Islet of Langerhans (tissue), 1 donor: ENCODE results near the gene ANGPTL2.

Experiments
- FAIRE-seq: peaks from one replicate; lab custom pipeline; 2011; peaks lifted over from hg19 to GRCh38; lab: Jason Lieb, UNC

ANGPTL2 gene

DNA sequence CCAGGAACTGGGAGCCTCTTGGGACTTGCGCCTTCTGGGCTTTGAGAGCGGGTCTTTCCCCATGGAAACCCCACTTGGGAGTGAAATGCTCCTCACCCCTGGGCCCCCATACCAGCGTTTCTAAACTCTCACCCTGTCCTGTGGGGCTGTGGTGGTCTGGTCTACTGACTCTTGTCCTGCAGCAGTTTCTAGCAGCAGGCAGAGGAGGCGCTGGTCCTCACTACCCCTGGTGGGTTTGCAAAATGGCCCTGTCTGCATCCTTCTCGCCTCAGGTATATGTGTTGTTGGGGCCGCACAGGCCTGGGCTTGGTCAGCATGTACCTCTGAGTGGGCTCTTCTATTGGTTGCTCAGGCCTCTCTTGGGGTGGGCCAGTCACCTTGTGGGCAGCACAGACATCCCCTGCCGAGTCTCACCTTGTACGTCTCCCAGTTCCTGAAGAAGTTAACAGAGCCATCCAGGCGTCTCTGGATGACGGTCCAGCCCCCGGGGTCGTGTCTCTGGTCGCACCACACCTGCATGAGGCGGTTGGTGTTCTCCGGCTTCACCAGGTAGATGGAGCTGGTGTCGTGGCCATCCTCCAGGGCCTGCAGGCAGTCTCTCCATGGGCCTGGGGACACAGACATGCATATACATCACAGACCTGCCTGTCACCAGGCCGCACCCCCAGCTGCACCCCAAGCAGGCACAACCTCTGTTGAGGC, 29.0 kb downstream of the ANGPTL2 start:
- no peak for FAIRE-seq

DNA sequence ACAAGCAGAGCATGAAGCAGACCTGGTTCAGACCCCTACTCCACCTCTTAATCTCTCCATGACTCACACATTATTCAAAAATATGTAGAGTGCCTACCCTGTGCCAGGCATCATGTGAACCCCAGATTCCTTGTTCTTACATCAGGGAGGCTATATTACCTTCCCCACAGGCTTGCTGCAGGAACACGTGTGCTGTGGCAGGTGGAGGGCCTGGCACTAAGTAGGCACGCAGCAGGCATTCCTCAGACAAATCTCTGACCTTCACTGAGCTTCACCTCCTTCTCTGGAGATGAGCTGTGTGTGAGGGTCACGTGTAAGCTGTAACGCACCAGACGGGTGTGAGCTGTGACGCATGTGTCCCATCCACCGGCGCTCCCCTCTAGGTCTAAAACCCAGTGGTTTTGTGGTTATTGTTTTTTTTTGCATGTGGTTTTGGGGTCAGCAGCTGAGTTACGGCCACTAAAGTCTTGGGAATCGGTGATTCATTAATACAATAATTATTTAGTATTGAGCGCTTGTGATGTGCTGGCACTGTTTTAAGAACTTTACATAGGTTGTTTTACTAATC, 30.3 kb downstream of the ANGPTL2 start:
- no peak for FAIRE-seq

DNA sequence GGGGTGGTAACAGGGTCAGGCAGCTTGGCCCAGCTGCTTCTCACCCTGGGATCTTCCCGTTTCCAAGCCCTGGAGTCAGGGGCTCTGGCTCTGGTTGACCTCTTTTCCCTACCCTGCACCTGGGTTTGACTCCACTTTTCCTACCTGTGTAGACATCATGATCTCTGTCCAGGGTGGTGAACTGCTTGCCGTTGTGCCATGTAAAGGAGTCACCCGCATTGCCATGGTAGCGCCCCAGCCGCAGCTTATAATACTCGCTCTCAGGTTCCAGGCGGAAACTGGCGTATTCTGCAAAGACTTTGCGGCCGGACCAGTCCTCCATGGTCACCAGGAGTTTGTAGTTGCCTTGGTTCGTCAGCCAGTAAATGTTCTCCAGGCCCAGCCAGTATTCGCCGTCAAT, 30.9 kb downstream of the ANGPTL2 start:
- no peak for FAIRE-seq

DNA sequence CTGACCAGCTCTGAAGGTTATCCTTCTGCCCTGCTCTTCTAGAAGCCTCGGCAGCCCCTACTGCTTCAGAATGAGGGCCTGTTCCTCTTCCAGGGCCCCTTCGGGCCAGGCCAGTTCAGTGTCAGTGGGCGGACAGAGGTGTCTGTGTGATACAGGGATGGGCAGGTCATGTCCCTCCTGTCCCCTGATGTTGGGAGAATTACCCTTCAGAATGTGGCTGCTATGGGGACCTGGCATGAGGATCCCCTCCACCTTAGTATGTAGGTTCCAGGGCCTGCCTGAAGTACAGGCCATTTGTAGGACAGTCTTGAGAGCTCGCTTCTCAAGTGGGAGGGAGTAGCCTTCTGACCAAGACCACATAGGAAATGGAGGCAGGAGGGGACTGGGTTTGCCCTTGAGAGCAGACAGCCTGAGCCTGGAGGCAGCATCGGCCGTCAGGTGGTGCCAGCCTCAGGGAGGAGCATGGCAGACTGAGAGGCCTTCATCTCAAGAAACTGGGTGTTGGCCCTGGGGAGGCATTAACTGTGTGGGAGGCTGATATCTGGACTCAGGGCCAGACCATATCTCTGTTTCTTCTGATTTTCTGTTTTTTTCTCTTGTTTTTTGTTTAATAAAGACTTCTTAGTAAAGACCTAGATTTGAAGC, 32.0 kb downstream of the ANGPTL2 start:
- no peak for FAIRE-seq

DNA sequence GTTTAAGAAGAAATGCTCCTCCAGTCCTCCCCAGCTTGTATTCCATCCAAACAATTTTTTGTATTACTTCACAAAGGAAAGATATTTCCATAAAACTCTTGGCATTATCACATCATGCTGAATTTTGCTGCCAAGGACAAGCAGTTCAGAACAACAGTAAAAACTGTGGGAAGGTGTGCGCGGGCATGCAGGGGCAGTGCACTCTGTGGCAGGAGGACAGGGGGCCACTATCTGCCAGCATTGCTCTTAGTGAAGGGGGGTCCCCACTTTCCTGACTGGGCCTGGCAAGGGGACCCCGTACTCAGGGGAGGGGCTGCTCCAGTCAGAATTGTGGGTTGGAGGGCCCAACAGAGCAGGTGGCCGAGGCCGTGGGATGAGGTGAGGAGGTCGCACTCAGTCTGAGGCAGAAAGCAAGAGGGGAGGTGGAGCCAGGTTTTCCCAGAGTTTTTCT, 32.8 kb downstream of the ANGPTL2 start:
- no peak for FAIRE-seq

DNA sequence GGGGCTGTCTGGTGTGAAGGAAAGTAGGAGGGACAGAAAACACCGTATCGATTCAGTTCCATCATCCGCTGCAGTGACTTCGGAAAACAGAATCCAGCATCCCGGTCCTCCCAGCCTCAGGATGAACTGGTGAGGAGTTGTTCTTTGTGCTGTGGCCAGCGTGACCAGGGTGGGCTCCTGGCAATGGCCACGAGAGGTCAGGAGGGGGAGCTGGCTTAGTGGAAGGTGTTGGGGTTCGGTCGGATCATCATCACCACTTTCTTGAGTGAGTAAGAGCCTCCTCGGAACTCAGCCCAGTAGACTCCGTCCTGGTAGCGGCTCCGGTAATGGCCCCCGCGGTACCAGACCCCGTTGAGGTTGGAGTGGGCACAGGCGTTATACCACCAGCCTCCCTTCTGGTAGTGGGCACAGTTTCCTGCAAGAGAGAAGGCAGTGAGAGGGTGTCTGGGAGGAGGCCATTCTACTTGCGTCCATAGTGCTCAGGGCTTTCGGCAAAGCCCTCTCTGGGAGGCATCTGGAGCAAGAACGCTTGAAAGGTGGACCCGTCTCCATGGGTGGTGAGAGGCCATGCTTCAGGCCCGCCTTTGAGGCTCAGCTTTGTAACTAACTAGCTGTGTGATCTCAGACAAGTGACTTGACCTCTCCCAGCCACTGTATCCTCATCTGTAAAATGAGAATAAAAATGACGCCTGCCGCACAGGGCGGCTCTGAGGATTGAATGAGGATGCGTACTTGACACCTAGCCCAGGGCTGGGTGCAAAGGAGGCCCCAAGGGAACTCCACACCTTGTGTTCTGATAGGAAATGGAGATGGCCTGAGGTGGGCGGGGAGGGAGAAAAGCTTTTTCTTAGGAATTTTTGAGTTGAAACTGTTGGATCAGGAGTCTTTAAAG, 33.5 kb downstream of the ANGPTL2 start:
- FAIRE-seq = no peak

DNA sequence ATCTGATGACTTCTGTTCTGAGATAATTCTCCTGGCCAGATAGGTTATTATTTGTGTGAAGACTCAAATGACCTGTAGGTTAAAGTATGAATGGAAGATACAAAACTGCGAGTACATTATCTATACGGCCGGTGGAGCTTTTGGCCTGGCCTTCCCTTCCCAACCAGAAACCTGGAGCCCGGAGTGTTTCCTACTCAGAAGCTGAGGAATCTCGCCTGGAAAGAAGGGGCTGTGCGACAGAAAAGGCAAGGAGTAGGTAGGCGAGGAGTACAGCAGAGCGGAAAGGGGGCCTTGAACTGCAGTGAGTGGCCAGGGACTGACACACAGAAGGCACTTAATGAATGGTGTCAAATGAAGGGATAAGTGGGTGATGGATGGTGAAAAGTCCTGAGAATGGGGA, 34.6 kb downstream of the ANGPTL2 start:
- no peak for FAIRE-seq

DNA sequence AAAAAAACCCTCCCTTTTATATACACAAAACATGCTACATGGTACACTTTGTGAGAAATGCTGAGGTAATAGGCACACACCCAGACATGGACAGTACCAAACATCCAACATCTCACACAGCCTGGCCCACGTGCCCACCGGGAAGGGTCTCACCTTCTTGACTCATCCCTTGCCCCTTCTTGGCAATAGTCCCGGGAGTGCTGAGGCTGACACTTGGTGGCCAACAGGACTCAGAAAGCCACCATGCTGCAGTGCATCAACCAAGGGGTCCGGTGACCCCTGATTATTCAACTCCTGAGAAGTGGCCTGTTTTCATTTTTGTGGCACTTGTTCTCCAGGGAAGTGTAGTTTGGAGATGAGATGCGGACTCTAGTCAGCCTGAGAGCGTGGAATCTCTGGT, 35.0 kb downstream of the ANGPTL2 start:
- no peak for FAIRE-seq

DNA sequence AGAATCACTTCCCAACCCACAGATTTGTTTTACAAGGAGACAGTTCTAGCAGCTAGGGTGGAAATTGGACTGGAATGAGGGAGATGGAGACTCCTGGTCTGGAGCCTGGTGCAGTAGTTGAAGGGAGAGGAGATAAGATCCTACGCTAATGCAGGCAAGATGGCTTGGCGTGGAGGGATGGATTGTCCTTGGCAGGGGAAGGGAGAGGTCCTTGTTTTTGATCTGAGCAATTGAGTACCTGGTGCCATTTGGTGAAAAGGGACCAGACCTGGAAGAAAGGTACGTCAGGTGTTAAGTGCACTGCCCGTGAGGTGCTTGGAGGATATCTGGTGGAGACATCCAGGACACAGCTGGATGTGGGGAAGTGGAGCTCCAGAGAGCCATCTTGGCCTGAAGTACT, 35.7 kb downstream of the ANGPTL2 start:
- FAIRE-seq = no peak

DNA sequence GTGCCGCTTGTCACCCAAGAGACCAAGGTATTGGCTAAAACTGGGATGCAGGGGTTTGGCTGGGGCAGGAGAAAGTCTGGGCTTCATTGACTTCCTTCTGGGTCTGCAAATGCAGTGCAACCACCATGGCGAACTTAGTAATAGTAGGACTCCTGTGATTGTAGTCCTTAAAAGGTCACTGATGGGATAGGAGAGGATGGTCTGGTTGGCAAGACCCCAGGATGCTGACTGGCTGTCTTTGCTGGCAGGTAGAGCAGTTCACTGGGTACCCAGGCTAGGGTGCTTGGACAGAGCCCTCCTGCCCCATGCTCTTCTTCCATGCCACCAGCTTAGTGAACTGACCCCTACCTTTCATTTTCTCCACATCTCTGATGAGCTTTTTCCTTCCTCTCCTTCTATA, 37.2 kb downstream of the ANGPTL2 start:
- FAIRE-seq = no peak

DNA sequence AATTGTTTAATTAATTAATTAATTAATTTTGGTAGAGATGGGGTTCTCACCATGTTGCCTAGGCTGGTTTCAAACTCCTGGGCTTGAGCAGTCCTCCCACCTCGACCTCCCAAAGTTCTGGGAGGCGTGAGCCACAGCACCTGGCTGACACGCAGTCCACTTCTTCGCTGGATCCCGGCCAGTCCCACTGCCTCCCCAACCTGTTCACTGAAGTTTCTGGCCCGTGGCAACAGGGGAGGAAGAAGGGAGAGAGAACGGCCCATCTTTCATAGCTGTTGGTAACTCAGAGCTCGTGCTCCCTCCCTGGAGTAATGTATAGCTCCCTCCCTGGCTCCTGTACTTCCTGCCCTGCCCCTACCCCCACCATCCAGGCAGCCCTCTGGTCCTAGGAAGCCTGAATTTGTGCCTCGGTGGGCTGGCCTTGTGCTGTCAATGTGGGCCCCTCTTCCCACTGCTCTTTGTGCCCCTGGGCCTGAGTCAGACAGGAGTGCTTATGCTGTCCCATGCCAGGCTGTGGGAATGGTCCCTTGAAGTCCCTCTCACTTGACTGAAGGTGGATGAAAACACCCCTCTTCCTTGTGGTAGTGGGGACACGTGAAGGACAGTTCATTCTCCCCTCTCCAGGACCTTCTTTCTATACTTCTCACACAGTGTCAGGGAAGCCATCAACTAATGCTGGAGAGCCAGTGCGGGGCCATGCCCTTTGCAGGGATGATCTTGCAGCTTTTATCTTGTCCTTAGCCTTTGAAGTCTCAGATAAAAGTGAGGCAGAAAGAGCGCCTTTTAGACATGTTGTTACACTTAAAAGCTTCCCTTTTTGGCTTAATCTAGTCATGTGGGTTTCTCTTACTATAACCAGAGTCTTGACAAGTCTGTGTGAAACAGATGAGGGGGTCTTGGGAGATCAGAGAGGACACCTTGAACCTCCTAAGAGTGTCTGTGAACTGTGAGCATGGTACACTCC, 38.1 kb downstream of the ANGPTL2 start:
- FAIRE-seq = no peak

DNA sequence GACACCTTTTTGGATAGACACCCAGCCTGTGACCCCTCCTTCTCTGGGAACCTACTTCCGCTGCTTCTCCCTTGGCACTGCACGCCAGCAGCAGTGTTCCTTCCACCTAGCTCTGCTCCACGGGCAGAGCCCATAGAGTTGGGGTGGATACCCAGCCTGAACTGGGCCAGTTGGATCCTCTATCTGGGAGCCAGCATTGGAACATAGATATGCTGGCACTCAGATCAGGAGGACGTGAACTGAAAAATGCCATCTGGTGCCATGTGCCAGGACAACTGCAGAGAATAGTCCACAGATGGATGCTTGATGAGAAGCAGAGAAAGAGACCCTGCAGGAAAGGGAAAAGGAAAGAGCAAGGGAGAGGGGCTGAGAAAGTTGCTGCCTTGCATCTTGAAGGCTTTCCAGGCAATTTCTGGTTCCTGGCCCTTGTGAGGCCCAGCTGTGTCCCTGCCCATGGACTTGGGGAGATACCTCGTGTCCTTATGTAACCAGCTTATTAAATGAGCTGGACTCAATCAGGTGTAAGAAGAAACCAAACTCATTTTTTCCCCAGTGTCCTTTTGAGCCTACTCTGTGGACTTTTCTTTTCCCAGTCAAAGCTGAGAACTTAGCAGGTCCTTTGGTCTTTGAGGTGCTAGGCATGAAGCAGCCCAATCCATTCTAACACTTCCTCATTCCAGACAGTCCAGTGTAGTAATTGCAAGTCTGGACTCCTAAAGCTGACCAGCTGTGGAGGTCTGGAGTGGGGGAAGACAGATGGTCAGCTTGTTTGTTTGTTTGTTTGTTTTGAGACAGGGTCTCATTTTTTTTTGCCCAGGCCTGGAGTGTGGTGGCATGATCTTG, 39.1 kb downstream of the ANGPTL2 start:
- no peak for FAIRE-seq

DNA sequence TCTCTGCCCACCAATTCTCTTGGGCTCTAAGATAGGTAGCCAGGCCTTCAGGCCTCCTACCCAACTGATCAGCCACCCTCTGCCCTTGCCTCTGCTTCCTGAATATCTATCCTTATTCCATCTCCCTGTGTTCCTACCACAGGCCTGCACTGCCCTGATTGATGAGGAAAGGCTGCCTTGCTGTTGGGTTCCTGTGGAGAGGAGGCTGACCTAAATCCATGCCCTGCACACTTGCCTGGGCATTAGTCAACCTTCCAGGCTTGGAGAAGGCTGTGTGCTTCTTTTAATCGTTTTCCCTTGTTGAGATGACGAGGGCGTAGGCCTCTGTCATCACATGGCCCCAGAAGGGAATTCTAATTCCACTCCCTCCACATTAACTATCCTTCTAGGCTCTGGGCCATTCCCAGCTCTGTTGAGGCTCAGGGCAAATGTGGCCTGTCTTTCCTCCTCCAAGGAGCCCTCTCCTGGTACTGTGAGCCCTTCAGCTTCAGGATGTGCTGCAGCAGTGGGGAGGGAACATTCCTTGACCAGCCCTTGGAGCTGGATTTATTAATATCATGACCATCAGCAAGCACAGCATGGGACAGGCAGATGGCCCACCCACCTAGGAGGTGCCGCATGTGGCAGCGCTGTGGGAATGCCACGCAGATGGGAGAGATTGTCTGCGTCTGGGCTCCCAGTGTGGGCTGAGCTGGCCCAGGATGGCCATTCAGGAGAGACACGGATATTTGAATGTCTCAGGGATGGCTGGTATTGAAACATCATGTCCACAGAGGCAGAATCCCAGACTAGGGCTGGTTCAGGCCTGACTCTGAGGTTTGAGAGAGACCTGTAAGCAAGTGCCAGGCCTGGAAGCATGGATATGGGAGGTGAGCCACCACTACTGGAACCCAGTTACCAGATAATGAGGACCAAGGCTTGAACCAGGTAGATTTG, 40.9 kb downstream of the ANGPTL2 start:
- FAIRE-seq = no peak

DNA sequence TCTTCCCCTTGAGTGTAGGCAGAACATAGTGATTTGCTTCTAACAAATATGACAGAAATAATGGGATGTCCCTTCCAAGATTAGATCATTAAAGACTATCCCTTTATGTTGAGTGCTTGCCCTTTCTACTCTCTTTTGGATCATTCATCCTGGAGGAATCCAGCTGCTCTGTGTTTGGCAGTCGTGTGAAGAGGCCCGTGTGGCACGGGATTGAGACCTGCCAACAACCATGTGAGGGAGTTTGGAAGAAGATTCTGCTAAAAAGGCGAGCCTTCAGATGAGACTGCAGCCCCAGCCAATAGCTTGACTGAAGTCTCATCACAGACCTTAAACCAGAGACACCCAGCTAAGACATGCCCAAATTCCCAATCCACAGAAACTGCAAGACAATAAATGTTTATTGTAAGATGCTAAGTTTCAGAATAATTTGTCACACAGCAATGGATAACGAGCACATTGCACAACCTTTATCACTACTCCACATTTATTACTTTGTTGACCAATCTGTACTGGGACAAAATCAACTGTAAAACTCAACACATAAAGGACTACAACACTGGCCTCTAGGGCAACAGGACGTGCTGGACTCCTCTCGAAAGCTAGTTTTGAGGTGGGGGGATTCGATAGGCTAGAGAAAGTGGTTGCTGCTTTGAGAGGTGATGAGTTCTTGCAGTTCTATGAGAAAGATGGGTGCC, 42.8 kb downstream of the ANGPTL2 start:
- FAIRE-seq = no peak

DNA sequence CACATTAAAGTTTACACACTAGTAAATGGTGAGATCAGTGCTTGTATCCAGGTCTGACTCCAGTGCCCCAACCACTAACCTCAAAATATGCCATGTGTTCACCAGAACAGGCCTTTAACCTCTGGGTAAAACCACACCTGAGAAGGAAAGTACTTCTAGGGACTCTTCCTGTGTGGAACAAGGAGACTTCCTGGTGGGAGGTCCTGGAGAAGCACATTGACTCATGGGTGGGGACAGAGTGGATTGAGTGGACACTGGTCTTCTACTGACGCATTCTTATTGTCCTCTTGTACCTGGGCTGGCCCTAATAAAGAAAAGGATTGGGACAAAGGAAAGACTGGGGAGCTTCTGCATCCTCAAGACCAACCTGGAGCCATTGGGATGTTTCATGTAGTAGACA, 43.4 kb downstream of the ANGPTL2 start:
- FAIRE-seq = no peak

DNA sequence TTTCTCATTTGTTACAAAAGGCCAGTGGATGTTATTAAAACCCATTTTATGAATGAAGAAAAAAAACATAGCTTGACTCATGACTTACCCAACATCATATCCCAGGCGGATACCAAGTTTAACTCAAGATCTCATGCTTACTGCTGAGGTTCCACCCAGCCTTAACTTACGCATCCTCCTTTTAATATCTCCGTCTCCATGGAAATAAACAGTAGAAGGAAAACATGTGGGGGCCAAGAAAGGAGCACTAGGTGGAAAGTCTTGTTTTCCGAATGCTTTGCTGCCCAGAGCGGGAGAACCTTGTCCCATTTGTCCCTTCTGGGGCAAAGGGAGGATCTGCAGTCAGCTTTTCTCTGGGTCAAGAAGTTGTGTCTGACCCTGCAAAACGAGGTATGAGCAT, 44.1 kb downstream of the ANGPTL2 start:
- FAIRE-seq = no peak

DNA sequence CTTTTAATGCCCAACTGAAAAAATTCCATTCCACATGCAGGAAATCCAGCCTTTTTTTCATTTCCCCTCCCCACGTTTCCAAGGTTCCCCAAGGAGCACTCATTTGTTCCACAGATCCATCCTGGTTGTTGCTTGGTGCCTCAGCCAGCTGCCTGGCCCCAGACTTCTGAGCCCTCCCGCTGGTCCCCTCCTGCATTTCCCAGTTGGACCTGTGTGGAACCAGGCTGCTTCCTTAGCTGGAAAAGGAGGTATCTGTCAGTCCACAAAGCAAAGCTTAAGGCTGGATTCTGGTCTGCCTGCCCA, 44.8 kb downstream of the ANGPTL2 start:
- no peak for FAIRE-seq

DNA sequence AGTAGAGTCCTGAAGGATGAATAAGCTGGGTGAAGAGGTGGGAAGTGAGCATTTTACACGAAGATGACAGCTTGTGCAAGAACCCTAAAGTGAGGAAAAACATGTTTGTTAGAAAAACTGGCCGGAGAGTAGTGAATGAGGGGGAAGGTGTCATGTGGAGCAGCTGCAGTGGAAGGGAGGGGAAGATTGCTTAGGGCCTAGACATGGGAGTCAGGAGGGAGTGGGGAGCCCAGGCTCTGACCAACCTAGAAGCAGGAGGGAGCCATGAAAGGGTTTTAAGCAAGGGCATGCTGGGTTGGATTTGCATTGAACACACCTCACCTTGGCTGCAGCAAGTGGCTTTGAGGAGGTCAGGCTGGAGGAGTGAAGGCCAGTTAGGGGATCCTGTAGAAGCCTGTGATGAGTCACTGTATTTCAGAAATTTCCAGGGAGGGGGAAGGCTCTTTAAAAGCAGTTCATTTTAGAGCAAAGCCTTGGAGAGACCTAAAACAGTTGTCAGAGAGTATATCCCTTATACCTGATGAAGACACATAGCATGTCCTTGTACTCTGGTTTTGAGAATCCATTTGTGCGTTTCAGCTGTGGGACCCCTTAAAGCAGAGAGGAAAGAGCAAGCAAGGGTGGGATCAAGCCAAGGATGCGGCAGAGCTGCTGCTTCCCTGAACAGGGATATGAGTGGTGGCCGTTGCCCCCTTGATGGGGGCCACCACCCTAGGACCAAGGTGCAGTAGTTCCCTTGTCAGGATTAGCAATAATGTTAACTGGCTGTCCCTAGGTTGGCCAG, 45.4 kb downstream of the ANGPTL2 start:
- no peak for FAIRE-seq
